GOT3 (cell line): ENCODE data around the gene KRT78.
"Not testable (repeated sequence)": the region's sequence is repeated elsewhere in the genome, so short reads cannot be mapped to it uniquely, and the experiment has no call there.

Experiments
- DNase-seq: peaks from one replicate; lab custom pipeline; 2025; ENCODE audit warnings: mixed read lengths; lab: John Stamatoyannopoulos, UW

The KRT78 gene

DNA sequence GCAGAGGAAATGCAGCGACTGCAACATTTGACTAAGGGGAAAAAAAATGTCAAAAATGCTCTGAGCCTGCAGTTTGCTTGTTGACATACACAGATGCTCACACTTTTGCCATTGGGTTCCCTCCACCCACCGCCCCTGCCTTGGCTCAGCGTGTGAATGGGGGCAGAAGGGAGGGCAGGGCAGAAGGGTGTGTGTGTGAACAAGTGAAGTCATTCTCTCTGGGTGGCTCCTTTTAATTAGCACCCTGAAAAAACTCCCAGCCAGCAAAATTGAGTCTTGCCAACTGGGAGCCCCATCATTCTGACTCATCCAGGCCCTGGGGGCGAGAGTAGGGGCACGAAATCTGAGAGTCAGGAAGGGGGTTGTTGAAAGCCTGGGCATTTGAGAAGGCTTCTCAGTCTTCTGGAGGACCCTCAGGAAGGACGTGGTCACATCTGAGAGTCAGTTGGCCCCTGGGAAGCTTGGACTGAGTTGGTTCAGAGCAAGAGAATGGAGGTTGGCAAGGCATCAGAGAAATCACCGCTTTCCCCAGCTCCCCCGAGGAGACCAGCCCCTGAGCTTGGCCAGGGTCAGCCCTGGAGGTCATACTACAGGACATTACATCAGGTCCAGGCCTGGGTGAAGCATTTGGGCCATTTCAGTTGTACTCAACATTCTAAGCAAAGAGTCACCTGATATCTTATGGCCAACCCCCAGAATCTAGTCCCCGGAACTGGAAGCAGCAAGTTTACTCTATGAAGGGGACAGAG, 22.7 kb upstream of the KRT78 start:
- no peak for DNase-seq

- peak; percentile 21 for DNase-seq
Observed at GRCh38 chr12:52870361-52871290, 21.8 kb upstream of the KRT78 start.

DNA sequence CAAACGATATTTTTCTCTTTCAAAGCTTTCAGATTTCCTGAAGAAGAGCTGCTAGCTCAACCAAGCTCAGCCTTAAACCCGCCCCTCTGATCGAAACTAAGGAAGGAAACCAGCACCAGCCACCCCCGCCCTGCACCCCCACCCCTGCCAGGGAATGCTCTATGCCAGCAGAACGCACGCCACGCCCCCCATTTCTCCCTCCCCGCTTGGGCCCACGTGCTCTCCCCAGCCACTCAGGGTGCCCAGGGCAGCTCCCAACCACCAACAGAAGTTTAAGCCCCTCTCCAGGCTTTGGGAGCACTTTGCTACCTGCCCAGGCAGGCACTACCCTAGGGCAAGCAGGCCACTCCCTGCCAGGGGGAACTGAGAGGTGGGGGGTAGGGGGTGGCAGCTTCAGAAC, 18.8 kb upstream of the KRT78 start:
- no peak for DNase-seq

DNA sequence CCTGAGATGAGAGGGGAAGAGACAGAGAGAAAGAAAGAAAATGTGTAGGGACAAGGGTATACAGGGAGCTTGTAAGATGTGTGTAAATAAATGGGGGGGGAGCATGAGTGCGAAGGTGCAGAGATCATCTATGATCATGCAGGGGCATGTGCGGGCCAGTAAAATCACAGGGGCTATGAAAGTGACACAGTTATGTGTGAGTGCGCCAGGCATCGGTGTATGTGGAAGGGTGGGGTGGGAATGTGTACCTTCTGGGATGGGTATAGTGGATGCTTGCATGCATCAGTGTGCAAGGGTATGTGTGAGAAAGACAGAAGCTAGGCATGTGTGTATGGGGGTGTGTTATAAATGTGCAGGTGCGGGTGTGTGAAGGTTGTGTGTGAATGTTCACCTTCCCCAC, 18.4 kb upstream of the KRT78 start:
- no peak for DNase-seq

GRCh38 chr12:52865090-52865944, 16.5 kb upstream of the KRT78 start:
- peak; percentile 21 for DNase-seq

GRCh38 chr12:52862023-52862422, 13.2 kb upstream of the KRT78 start:
- DNase-seq = no peak

GRCh38 chr12:52861511-52861910, 12.7 kb upstream of the KRT78 start:
- DNase-seq = no peak

DNA sequence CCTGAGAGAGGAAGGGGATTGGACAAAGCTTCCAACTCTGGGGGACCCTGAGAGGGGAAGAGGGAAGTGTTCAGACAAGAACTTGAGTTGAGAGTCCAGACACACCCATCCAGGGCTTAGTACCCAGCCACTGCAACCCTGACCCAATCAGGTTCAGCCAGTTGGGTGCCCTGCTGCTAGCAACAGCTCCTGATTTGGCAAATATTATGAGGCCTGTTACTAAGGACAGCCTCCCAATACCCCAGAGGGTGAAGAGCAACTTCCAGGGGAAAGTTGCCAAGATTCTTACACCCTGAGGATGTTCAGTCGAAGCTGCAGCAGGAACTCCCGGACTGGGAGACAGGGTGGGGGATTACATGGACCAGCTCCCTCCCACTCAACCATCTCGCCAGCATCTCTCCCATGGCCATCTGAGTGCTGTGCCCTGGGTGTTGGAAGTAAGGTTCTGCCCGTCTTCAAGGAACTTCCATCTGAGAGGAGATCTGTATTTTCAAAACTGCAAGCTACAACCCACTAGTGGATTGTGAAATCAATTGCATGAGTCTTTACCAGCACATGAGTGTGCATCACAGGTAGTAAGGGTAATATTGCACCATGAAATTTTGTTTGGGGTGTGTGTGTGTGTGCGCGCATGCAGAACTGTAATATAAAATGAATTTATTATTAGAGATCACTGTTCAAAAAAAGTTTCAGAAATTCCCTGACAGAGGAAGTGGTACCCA, 11.5 kb upstream of the KRT78 start:
- DNase-seq = no peak

- DNase-seq = no peak
Observed at GRCh38 chr12:52857500-52857899, 8.7 kb upstream of the KRT78 start.

GRCh38 chr12:52856787-52857186, 8.0 kb upstream of the KRT78 start:
- no peak for DNase-seq

- not testable (repeated sequence) for DNase-seq
Observed at GRCh38 chr12:52856077-52856476, 7.3 kb upstream of the KRT78 start.

DNA sequence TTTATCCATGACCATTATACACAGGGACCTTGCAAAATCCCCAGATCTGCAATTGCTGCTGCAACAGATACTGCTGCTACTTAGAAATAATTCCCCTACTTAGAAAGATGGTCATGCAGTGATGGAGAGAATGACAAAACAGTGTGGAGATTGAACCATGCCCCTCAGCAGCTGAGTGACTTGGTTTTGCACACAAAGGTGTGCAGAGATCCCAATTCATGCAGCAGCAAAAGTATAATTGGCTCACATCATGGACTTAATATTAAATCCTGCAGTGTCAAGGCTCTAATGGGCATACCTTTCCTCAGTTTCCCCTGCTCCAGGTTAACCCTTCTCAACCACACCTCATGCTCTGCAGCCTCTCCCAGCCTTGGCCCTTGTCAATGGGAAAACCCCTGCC, 3.0 kb upstream of the KRT78 start:
- no peak for DNase-seq

GRCh38 chr12:52850681-52851080, 1.9 kb upstream of the KRT78 start:
- no peak for DNase-seq

- DNase-seq = no peak
Observed at GRCh38 chr12:52849511-52849910, 717 bp upstream of the KRT78 start.

DNA sequence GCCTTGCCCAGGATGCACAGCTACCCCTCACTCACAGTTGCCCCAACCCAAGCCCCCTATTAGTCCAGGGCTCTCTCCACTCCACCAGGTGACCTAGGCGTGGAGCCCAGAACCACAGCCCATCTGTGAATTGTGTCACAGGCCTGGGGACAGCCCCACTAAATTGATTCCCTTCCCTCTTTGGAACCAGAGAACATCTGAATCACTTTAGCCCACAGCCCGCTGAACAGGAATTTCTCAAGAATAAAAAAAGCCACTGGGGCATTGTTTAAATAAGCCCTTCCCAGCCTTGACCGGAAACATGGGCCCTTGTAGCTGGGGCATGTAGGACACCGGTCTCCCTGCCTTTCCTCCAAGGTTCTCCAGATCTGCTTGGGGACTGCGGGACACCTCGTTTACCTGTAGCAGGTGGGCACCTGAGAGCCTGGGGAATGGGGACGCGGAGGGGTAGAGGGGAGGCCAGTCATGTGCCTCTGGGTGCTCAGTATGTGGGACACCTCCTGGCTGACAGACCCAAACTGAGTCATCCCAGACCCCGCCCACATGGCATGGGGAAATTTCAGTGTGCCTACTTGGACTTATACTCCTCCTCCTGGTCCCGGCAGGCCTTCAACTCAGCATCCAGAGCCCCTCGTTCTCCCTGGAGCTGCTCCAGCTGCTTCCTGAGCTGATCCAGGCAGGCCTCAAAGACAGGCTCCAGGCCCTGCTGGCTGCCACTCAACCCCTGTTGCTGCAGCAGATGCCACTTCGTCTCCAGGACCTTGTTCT, 1.3 kb downstream of the KRT78 start:
- no peak for DNase-seq

DNA sequence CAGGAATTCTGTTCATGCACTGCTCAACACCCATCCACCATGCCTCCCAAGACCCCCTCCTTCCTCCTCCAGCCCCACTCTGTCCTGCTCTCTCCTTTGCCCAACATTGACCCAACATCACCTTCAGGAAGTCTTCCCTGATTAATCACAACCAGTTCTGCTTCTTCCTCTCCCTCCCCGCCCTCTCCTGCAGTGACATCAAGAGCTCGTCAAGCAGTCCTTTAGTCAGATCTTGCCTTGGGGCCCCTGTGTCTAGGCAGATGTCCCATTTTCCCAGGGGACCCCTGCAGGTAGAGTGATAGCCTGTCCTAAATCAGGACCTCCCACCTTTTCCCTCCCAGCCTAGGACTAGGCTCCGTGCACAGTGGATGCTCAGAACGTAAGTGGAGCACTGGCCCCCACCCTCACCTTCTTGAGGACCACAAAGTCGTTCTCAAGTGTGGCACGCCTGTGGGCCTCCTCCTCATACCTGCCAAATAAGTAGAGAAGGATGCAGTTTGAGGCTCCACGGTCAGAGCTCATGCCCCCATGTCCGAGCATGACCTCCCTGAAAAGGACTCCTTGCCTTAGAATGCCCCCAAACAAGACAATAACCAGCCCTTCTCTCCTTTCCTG, 2.3 kb downstream of the KRT78 start:
- no peak for DNase-seq

DNA sequence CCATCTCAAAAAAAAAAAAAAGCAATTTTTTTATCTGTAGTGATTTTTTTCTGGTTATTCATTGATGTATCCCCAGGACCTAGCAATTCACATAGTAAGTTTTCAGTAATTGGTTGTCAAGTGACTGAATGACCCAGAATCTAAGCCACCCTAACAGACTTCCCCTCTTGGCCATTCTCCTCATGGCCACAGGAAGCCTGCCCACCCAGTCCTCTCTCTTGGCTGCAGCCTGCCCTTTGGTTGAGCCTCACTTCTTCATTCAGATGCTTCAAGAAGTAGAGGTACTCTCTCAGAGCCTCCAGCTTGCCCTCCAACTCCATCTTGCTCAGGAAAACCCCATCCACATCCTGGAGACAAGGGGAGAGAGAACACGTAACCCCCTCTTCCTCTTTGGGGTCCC, 2.8 kb downstream of the KRT78 start:
- DNase-seq = no peak

- no peak for DNase-seq
Observed at GRCh38 chr12:52844386-52844785, 4.4 kb downstream of the KRT78 start.

DNA sequence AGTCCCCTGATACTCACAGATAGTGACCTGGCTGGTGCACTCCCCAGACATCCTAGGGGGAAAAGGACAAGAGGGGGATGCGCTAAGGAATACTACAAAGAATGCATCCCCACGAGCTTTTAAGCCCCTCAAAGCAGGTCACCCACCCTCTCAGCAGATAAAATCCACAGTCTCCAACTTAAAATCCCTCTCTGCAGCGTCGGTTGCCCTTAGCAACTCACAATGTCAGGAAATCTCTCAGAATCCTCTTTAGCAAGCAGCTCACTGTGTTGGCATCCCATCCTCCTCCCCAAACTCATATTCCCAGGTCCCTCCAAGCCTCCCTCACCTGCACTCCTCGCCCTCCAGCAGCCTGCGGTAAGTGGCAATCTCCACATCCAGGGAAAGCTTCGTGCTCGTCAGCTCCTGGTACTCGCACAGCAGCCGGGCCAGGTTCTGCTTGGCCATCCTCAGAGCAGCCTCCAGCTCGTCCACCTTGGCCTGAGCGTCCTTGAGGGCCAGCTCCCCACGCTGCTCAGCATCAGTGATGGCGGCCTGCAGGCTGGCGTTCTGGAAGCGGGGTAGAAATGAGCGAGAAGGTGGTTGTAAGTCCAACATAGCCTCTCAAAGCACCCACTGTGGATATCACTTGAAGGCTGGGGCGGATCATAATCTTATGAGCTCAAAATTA, 9.2 kb downstream of the KRT78 start:
- no peak for DNase-seq
